ENCODE measurements around the gene NRP2. TPM values are rescaled to one million over a fixed set of nuclear protein-coding genes. Genes with fewer than 3 reads are reported as not detected.

Gene NRP2
- total RNA-seq, 1 experiment from 2014 or later: 13.2 TPM

- peaks cover 28% of the 10 kb centered on the region for H3K4me1 ChIP-seq (replicated peaks)
- no peak overlapping the region for H3K27ac ChIP-seq
- no peaks in the 10 kb centered on the region for H3K27me3 ChIP-seq (replicated peaks)
- H3K4me3 ChIP-seq: no peak overlapping the region
- no peaks in the 10 kb centered on the region for H3K36me3 ChIP-seq
- no peak for DNase-seq (ENCODE audit: low read depth in 1 of 2, low spot score in 2 of 2)
- no peaks in the 10 kb centered on the region for H3K9me3 ChIP-seq (replicated peaks)
Observed at GRCh38 chr2:205730191-205730590, 47.9 kb downstream of the NRP2 start.

- Histone ChIP-seq H3K36me3 (no peaks in the 10 kb centered on the region), H3K27me3 (replicated peaks) (no peaks in the 10 kb centered on the region), H3K4me3 (no peak overlapping the region), H3K27ac (no peak overlapping the region), H3K4me1 (replicated peaks) (peaks cover 28% of the 10 kb centered on the region), H3K9me3 (replicated peaks) (no peaks in the 10 kb centered on the region)
- peak in 1 of 2 experiments; percentile 11 for DNase-seq (ENCODE audit: low read depth in 1 of 2, low spot score in 2 of 2)
Observed at GRCh38 chr2:205730701-205731582, 48.6 kb downstream of the NRP2 start.

GRCh38 chr2:205731583-205731981 is 49.3 kb downstream of the NRP2 start:
- DNase-seq (ENCODE audit: low read depth in 1 of 2, low spot score in 2 of 2): peak in 1 of 2 experiments; percentile 20

GRCh38 chr2:205732314-205732713 is 50.0 kb downstream of the NRP2 start:
- Histone ChIP-seq H3K9me3 (replicated peaks) (no peaks in the 10 kb centered on the region), H3K4me3 (no peak overlapping the region), H3K36me3 (no peaks in the 10 kb centered on the region), H3K27ac (no peak overlapping the region), H3K27me3 (replicated peaks) (no peaks in the 10 kb centered on the region), H3K4me1 (replicated peaks) (peaks cover 28% of the 10 kb centered on the region)
- no peak for DNase-seq (ENCODE audit: low read depth in 1 of 2, low spot score in 2 of 2)

More at GRCh38 chr2:205731583-205731981, 49.3 kb downstream of the NRP2 start:
- no peaks in the 10 kb centered on the region for H3K36me3 ChIP-seq
- H3K27ac ChIP-seq: no peak overlapping the region
- H3K4me3 ChIP-seq: no peak overlapping the region
- H3K27me3 ChIP-seq (replicated peaks): no peaks in the 10 kb centered on the region
- no peaks in the 10 kb centered on the region for H3K9me3 ChIP-seq (replicated peaks)
- peaks cover 28% of the 10 kb centered on the region for H3K4me1 ChIP-seq (replicated peaks)

- H3K27ac ChIP-seq: no peak overlapping the region
- no peak for DNase-seq (ENCODE audit: low read depth in 1 of 2, low spot score in 2 of 2)
- no peaks in the 10 kb centered on the region for H3K9me3 ChIP-seq (replicated peaks)
- H3K27me3 ChIP-seq (replicated peaks): no peaks in the 10 kb centered on the region
- no peaks in the 10 kb centered on the region for H3K36me3 ChIP-seq
- peaks cover 30% of the 10 kb centered on the region for H3K4me1 ChIP-seq (replicated peaks)
- no peak overlapping the region for H3K4me3 ChIP-seq
Observed at GRCh38 chr2:205733082-205733481, 50.8 kb downstream of the NRP2 start.

DNA sequence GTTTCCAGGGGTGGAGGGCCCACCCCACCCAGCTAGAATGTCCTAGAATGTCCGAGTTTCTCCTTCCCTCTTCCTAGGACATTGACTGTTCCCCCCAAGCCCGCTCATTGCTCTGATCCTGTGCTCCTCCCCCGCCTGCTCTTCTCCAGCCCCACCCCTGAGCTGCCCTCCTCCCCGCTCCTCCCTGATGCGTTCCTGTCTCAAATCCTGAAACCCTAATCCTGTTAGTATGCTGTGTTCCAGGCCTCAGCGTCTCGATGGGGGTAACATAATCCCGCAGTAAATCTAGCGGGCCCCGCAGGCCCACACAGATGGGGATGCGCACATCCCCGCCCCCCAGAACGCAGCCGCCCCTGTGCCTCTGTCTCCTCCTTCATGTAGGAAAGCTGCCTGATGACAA is 51.3 kb downstream of the NRP2 start:
- peaks cover 35% of the 10 kb centered on the region for H3K4me1 ChIP-seq (replicated peaks)
- H3K36me3 ChIP-seq: no peaks in the 10 kb centered on the region
- no peak overlapping the region for H3K4me3 ChIP-seq
- H3K9me3 ChIP-seq (replicated peaks): no peaks in the 10 kb centered on the region
- H3K27ac ChIP-seq: peak overlapping the region; percentile 55; the same call in 1 of the 2 replicates
- H3K27me3 ChIP-seq (replicated peaks): no peaks in the 10 kb centered on the region
- DNase-seq (ENCODE audit: low read depth in 1 of 2, low spot score in 2 of 2): no peak

DNA sequence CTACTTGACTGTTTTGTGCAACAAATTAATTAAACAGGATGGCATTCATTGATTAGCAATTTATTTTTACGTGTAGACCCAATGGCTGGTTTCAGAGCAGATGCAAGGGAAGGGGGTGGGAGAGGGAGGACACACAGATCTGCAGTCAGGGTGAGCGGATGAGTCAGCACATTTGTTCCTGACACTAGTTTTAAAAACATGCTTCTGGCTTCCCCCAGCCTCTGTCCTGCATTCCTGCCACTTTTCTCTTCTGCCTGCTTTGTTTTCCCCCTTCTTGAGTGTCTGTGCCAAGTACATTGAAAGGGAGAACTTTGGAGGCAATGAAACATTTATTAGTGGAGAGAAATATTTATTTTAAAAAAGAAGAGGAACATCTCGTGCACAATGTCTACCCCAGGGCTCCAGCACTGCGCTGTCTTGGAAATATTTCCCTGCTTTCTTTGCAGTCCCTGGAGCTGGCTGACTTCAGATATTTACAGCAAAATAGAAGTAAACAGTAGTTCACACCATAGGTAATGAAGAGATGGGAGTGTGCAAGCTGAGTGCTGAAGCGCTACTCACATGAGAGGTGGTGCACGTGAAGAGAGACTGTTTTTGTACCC is 52.2 kb downstream of the NRP2 start:
- DNase-seq (ENCODE audit: low read depth in 1 of 2, low spot score in 2 of 2): peak; percentile 69 to 80
- Histone ChIP-seq H3K4me3 (no peak overlapping the region), H3K27ac (peak overlapping the region; percentile 13; the same call in 1 of the 2 replicates), H3K36me3 (no peaks in the 10 kb centered on the region), H3K27me3 (replicated peaks) (no peaks in the 10 kb centered on the region), H3K9me3 (replicated peaks) (no peaks in the 10 kb centered on the region), H3K4me1 (replicated peaks) (peaks cover 36% of the 10 kb centered on the region)

- no peak for DNase-seq (ENCODE audit: low read depth in 1 of 2, low spot score in 2 of 2)
- H3K4me3 ChIP-seq: no peak overlapping the region
- H3K27me3 ChIP-seq (replicated peaks): no peaks in the 10 kb centered on the region
- H3K4me1 ChIP-seq (replicated peaks): peaks cover 18% of the 10 kb centered on the region
- H3K36me3 ChIP-seq: no peaks in the 10 kb centered on the region
- H3K27ac ChIP-seq: no peak overlapping the region
- H3K9me3 ChIP-seq (replicated peaks): no peaks in the 10 kb centered on the region; the same call in 1 of the 2 replicates
Observed at GRCh38 chr2:205738117-205738968, 56.0 kb downstream of the NRP2 start.

DNA sequence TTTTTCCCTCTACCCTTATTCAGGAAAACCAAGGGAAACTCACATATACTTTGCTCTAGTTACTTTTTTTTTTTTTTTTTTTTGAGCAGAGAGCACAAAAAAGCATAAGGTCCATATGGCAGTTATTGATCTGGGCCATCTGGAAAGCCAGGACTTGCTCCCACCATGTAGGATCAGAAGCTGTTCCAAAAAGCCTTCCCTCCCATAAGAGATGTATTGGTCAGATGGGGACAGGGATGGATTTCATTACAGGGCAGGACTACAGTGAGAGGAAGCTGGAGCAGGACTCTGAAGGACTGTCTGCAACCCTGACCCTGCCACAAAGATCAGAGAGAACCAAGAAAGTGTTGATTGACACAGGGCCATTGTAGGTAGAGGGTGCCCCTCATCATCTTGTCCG is 57.3 kb downstream of the NRP2 start:
- DNase-seq (ENCODE audit: low read depth in 1 of 2, low spot score in 2 of 2): no peak
- Histone ChIP-seq H3K36me3 (no peaks in the 10 kb centered on the region), H3K9me3 (replicated peaks) (no peaks in the 10 kb centered on the region; the same call in 1 of the 2 replicates)

GRCh38 chr2:205740381-205740780 is 58.1 kb downstream of the NRP2 start:
- Histone ChIP-seq H3K36me3 (no peaks in the 10 kb centered on the region), H3K27me3 (replicated peaks) (no peaks in the 10 kb centered on the region), H3K4me1 (replicated peaks) (peaks cover 7% of the 10 kb centered on the region), H3K27ac (no peak overlapping the region), H3K4me3 (no peak overlapping the region), H3K9me3 (replicated peaks) (no peaks in the 10 kb centered on the region; the same call in 1 of the 2 replicates)
- DNase-seq (ENCODE audit: low read depth in 1 of 2, low spot score in 2 of 2): no peak

More for the DNA sequence above, 57.3 kb downstream of the NRP2 start:
- Histone ChIP-seq H3K4me3 (no peak overlapping the region), H3K4me1 (replicated peaks) (peaks cover 13% of the 10 kb centered on the region), H3K27me3 (replicated peaks) (no peaks in the 10 kb centered on the region), H3K27ac (no peak overlapping the region)

DNA sequence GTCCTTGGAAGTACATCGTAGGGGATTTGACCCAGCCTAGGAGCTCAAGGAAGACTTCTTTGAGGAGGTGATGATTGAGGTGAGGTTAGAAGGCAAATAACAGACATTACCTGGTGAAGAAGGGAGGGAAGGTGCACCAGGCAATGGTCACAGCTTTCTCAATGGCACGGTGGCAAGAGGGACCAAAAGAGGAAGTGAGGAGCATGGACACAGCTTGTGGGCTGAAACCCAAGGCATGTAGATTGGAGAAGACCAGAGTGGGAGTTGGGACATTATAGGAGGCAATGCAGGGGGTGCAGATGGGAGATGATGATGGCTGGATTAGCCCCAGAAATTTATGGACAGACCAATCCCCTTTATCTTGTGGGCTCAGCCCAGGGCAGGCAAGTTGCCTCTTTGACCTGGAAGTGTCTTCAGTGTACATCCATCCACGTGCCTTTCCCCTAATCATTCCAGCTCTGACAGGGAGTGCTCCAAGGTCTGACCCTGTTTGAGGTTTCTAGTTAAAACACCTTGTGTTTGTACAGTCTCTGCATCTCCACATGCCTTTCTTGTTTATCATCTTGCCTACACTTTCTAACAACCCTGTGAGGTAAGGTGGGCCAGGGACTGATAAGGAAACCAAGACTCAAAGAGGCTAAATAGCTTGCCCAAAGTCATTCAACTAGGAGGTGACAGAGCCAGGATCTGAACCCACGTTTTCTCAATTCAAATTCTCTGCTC is 59.1 kb downstream of the NRP2 start:
- H3K9me3 ChIP-seq (replicated peaks): no peaks in the 10 kb centered on the region; the same call in 1 of the 2 replicates
- H3K36me3 ChIP-seq: no peaks in the 10 kb centered on the region
- no peak overlapping the region for H3K4me3 ChIP-seq
- H3K27ac ChIP-seq: no peak overlapping the region
- no peaks in the 10 kb centered on the region for H3K27me3 ChIP-seq (replicated peaks)
- peaks cover 7% of the 10 kb centered on the region for H3K4me1 ChIP-seq (replicated peaks)
- no peak for DNase-seq (ENCODE audit: low read depth in 1 of 2, low spot score in 2 of 2)

DNA sequence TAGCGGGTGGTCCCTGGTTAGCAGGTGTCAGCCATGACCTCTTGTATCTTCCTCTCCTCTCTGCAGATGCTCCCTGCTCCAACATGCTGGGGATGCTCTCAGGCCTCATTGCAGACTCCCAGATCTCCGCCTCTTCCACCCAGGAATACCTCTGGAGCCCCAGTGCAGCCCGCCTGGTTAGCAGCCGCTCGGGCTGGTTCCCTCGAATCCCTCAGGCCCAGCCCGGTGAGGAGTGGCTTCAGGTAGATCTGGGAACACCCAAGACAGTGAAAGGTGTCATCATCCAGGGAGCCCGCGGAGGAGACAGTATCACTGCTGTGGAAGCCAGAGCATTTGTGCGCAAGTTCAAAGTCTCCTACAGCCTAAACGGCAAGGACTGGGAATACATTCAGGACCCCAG is 60.8 kb downstream of the NRP2 start:
- Histone ChIP-seq H3K27me3 (replicated peaks) (no peaks in the 10 kb centered on the region), H3K4me3 (no peak overlapping the region), H3K27ac (no peak overlapping the region), H3K4me1 (replicated peaks) (peaks cover 14% of the 10 kb centered on the region), H3K9me3 (replicated peaks) (no peaks in the 10 kb centered on the region; the same call in 1 of the 2 replicates), H3K36me3 (no peaks in the 10 kb centered on the region)
- no peak for DNase-seq (ENCODE audit: low read depth in 1 of 2, low spot score in 2 of 2)

DNA sequence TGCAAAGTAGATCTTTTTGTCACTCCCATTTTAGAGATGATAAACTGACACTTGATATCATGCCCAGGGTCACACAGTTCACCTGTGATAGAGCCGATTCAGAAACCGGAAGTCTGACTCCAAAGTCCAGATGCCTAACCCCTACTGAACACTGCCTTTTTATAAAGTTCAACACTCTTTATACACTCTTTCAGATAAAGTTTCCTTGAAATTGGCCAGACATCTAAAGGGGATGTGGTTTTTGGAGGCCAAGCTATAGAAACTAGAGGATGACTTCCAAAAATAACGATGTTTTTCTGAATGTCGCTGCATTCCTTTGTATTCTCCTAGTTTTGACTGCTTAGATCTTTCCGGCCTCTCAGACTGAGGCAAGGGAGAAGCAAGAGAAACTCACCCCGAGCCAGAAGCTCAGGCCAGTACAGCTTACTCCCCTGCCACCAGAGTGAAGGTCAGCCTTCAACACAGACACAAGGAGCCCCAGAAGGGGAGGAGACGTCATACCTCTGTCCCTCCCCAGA is 61.8 kb downstream of the NRP2 start:
- no peaks in the 10 kb centered on the region for H3K36me3 ChIP-seq
- no peak for DNase-seq (ENCODE audit: low read depth in 1 of 2, low spot score in 2 of 2)
- no peaks in the 10 kb centered on the region for H3K27me3 ChIP-seq (replicated peaks)
- peaks cover 18% of the 10 kb centered on the region for H3K4me1 ChIP-seq (replicated peaks)
- H3K27ac ChIP-seq: no peak overlapping the region
- no peak overlapping the region for H3K4me3 ChIP-seq
- H3K9me3 ChIP-seq (replicated peaks): no peaks in the 10 kb centered on the region; the same call in 1 of the 2 replicates
